ENCODE data around the gene FCN3.

- TF ChIP-seq, protein P1, sequence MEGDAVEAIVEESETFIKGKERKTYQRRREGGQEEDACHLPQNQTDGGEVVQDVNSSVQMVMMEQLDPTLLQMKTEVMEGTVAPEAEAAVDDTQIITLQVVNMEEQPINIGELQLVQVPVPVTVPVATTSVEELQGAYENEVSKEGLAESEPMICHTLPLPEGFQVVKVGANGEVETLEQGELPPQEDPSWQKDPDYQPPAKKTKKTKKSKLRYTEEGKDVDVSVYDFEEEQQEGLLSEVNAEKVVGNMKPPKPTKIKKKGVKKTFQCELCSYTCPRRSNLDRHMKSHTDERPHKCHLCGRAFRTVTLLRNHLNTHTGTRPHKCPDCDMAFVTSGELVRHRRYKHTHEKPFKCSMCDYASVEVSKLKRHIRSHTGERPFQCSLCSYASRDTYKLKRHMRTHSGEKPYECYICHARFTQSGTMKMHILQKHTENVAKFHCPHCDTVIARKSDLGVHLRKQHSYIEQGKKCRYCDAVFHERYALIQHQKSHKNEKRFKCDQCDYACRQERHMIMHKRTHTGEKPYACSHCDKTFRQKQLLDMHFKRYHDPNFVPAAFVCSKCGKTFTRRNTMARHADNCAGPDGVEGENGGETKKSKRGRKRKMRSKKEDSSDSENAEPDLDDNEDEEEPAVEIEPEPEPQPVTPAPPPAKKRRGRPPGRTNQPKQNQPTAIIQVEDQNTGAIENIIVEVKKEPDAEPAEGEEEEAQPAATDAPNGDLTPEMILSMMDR (IDR thresholded peaks at IDR 0.05; ENCODE audit: extremely low read depth in 1 of 2, insufficient read depth in 1 of 2, low read depth in 1 of 2, low read length in 2 of 2): no peak
- TF ChIP-seq POLR2A (IDR thresholded peaks at IDR 0.05; ENCODE audit: low read depth, low read length): no peak
These were observed 24.6 kb downstream of the FCN3 start for GRCh38 chr1:27349784-27350662.
